ENCODE results near the gene TRPV6. TPM values are rescaled to one million over a fixed set of nuclear protein-coding genes. Genes with fewer than 3 reads are reported as not detected.

TRPV6 gene
- polyA plus RNA-seq, 1 donor (not counting 4 experiments of a cell fraction or from before 2014, with no cell fraction given): 1.5 TPM

DNA sequence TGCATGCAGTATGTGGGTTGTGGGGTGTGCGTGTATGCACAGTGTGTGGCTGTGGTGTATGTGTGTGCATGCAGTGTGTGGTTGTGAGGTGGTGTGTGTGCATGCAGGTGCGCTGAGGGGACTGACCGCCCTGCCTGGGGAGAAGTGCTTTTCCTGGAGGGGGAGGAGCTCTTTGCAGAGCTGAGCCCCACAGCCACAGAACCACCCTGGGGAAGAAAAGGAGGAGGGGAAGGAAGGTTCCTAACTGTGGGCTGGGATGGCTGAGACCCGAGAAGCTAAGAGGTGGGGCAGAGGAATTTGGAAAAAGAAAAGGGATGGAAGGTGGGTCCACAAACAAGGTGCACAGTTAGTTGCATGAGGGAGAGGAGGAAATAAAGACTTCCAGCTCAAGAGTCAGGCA is 48.1 kb upstream of the TRPV6 start, which contains the start of gene TRPV5:
TRPV5 (minus strand) TSS at position 123 of the 400 bp plus-strand sequence. CDS start 287 bp downstream, outside the sequence.
- Histone ChIP-seq H4K20me1 (ENCODE audit: control insufficient read depth, extremely low read depth, insufficient read depth, low read length) (no peaks in the 10 kb centered on the region), H3K9me3 (ENCODE audit: control insufficient read depth, low read depth, low read length) (no peaks in the 10 kb centered on the region), H3K79me2 (ENCODE audit: control insufficient read depth, insufficient read depth, low read length) (no peaks in the 10 kb centered on the region), H3K9me1 (ENCODE audit: control insufficient read depth, extremely low read depth, insufficient read depth, low read length) (no peaks in the 10 kb centered on the region), H3K4me3 (ENCODE audit: control insufficient read depth in 2 of 3, extremely low read depth in 1 of 3, insufficient read depth in 2 of 3, low read depth in 1 of 3, low read length in 3 of 3) (no peak within 1 kb of the TSS), H3K9ac (ENCODE audit: control insufficient read depth, extremely low read depth, insufficient read depth, low read length) (no peak within 1 kb of the TSS), H3K27ac (ENCODE audit: control insufficient read depth, insufficient read depth, low read length) (no peak within 1 kb of the TSS), H2AFZ (ENCODE audit: control insufficient read depth, low read length) (no peak within 1 kb of the TSS), H3K4me1 (ENCODE audit: control insufficient read depth, extremely low read depth, insufficient read depth, low read length) (no peaks in the 10 kb centered on the region), H3K4me2 (ENCODE audit: control insufficient read depth, extremely low read depth, insufficient read depth, low read depth, low read length) (no peak within 1 kb of the TSS), H3K36me3 (ENCODE audit: control insufficient read depth in 2 of 2, extremely low read depth in 1 of 2, insufficient read depth in 2 of 2, low read length in 2 of 2) (no peaks in the 10 kb centered on the region), H3K27me3 (ENCODE audit: control insufficient read depth, extremely low read depth, insufficient read depth, low read length) (no peaks in the 10 kb centered on the region)
- DNase-seq (ENCODE audit: low read depth, low spot score) (no peak), FAIRE-seq (no peak)
- TF ChIP-seq, protein P1, sequence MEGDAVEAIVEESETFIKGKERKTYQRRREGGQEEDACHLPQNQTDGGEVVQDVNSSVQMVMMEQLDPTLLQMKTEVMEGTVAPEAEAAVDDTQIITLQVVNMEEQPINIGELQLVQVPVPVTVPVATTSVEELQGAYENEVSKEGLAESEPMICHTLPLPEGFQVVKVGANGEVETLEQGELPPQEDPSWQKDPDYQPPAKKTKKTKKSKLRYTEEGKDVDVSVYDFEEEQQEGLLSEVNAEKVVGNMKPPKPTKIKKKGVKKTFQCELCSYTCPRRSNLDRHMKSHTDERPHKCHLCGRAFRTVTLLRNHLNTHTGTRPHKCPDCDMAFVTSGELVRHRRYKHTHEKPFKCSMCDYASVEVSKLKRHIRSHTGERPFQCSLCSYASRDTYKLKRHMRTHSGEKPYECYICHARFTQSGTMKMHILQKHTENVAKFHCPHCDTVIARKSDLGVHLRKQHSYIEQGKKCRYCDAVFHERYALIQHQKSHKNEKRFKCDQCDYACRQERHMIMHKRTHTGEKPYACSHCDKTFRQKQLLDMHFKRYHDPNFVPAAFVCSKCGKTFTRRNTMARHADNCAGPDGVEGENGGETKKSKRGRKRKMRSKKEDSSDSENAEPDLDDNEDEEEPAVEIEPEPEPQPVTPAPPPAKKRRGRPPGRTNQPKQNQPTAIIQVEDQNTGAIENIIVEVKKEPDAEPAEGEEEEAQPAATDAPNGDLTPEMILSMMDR (optimal IDR thresholded peaks at IDR 0.05 in 1 of 3, IDR thresholded peaks at IDR 0.05 in 1 of 3, conservative IDR thresholded peaks at IDR 0.05 in 1 of 3; ENCODE audit: extremely low read depth in 1 of 3, insufficient read depth in 2 of 3, low read length in 3 of 3): no peak
- no peak for TF ChIP-seq EZH2 (IDR thresholded peaks at IDR 0.05; ENCODE audit: low read length)
- dilution Hi-C loops (cut with MboI; ENCODE audit: extremely low pct_ligation_motif_present, low sequenced_read_pairs): no loop called here

DNA sequence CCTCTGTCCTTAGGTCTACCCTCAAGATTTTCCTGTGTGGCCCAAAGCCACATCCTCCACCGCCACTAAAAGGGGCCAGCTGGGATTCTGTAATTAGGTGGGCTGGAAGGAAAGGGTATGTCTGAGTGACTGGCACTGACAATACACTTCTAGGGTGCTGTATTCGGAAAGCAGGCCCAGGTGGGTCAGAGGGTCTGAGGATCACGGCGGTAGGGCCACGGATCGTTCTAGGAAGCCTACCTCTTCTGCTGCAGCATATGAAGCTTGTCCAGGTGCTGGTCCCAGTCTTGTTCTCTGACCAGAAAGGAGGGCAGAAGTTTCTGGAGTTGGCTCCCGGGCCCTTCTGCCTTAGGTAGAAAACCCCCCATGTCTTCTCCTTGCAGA is 47.5 kb upstream of the TRPV6 start:
- no peak for TF ChIP-seq EZH2 (IDR thresholded peaks at IDR 0.05; ENCODE audit: low read length)
- TF ChIP-seq, protein P1 (optimal IDR thresholded peaks at IDR 0.05 in 1 of 3, IDR thresholded peaks at IDR 0.05 in 1 of 3, conservative IDR thresholded peaks at IDR 0.05 in 1 of 3; ENCODE audit: extremely low read depth in 1 of 3, insufficient read depth in 2 of 3, low read length in 3 of 3): no peak
- Histone ChIP-seq H3K36me3 (ENCODE audit: control insufficient read depth in 2 of 2, extremely low read depth in 1 of 2, insufficient read depth in 2 of 2, low read length in 2 of 2) (no peaks in the 10 kb centered on the region), H3K4me2 (ENCODE audit: control insufficient read depth, extremely low read depth, insufficient read depth, low read depth, low read length) (no peak overlapping the region), H3K4me1 (ENCODE audit: control insufficient read depth, extremely low read depth, insufficient read depth, low read length) (no peaks in the 10 kb centered on the region), H3K9ac (ENCODE audit: control insufficient read depth, extremely low read depth, insufficient read depth, low read length) (no peak overlapping the region), H3K27me3 (ENCODE audit: control insufficient read depth, extremely low read depth, insufficient read depth, low read length) (no peaks in the 10 kb centered on the region), H3K79me2 (ENCODE audit: control insufficient read depth, insufficient read depth, low read length) (no peaks in the 10 kb centered on the region), H3K27ac (ENCODE audit: control insufficient read depth, insufficient read depth, low read length) (no peak overlapping the region), H4K20me1 (ENCODE audit: control insufficient read depth, extremely low read depth, insufficient read depth, low read length) (no peaks in the 10 kb centered on the region), H3K9me3 (ENCODE audit: control insufficient read depth, low read depth, low read length) (no peaks in the 10 kb centered on the region), H2AFZ (ENCODE audit: control insufficient read depth, low read length) (no peak overlapping the region), H3K9me1 (ENCODE audit: control insufficient read depth, extremely low read depth, insufficient read depth, low read length) (no peaks in the 10 kb centered on the region), H3K4me3 (ENCODE audit: control insufficient read depth in 2 of 3, extremely low read depth in 1 of 3, insufficient read depth in 2 of 3, low read depth in 1 of 3, low read length in 3 of 3) (no peak overlapping the region)
- no peak for FAIRE-seq
- dilution Hi-C loops (cut with MboI; ENCODE audit: extremely low pct_ligation_motif_present, low sequenced_read_pairs): no loop called here
- DNase-seq (ENCODE audit: low read depth, low spot score): no peak
